ENCODE data around the gene AGBL3.

- TF ChIP-seq CTCF (IDR thresholded peaks at IDR 0.05 in 4 of 5, conservative IDR thresholded peaks at IDR 0.05 in 1 of 5) (no peak), POLR2A (IDR thresholded peaks at IDR 0.05) (no peak)
Observed at GRCh38 chr7:134947831-134948230, 38.5 kb upstream of the AGBL3 start.
